Upper lobe of left lung (tissue), 6 donors: ENCODE measurements around the gene KMT5B. TPM values are rescaled to one million over a fixed set of nuclear protein-coding genes. Genes with fewer than 3 reads are reported as not detected.

Source experiments
- ATAC-seq, 2 donors: fragments of 200-7000 bp; cut with Tn5 transposase; one replicate each; pipeline ENCODE4 v1.9.1; 2022; ENCODE audit warnings: mild to moderate bottlenecking in 2 of 2, moderate library complexity in 2 of 2; ENCODE audit not compliant: low FRiP score in 2 of 2
- DNase-seq, 2 donors: peaks; one replicate each; pipeline ENCODE4 v3.0.0-alpha.2; 2019 to 2020
- H3K27ac ChIP-seq, 4 donors: fragments of 200-600 bp; sonication (generic); one replicate each; pipeline ENCODE4 v1.5.1; 2016 to 2019
- H3K27me3 ChIP-seq, 4 donors: fragments of 200-600 bp; sonication (generic); one replicate each; pipeline ENCODE4 v1.5.1; 2017 to 2019
- H3K36me3 ChIP-seq, 4 donors: fragments of 200-600 bp; sonication (generic); one replicate each; pipeline ENCODE4 v1.5.1; 2016 to 2019
- H3K4me1 ChIP-seq, 4 donors: fragments of 200-600 bp; sonication (generic); one replicate each; pipeline ENCODE4 v1.5.1; 2018 to 2019
- H3K4me3 ChIP-seq, 4 donors: fragments of 200-600 bp; sonication (generic); one replicate each; pipeline ENCODE4 v1.5.1; 2017 to 2019; ENCODE audit warnings: mild to moderate bottlenecking in 2 of 4, moderate library complexity in 1 of 4
- H3K9me3 ChIP-seq, 4 donors: fragments of 200-600 bp; sonication (generic); one replicate each; pipeline ENCODE4 v1.5.1; 2018 to 2019
- EP300 ChIP-seq, 4 donors: sonication (generic); formaldehyde crosslinking; IDR thresholded peaks; one replicate each; pipeline ENCODE4 v1.5.1; 2017; ENCODE audit warnings: antibody characterized with exemption in 4 of 4, control low read depth in 2 of 4
- POLR2A ChIP-seq, 4 donors: fragments of 450-650 bp; IDR thresholded peaks; one replicate each; pipeline ENCODE4 v1.5.1; 2016 to 2017; ENCODE audit warnings: antibody characterized with exemption in 4 of 4, mild to moderate bottlenecking in 2 of 4
- POLR2AphosphoS5 ChIP-seq, 2 donors: sonication (generic); formaldehyde crosslinking; IDR thresholded peaks; one replicate each; pipeline ENCODE4 v1.5.1; 2017; ENCODE audit warnings: antibody characterized with exemption in 2 of 2
- WGBS, 2 donors: methylation state at CpG; one replicate each; pipeline ENCODE4 v1.1.5; 2017 to 2018; 5-methylcytosine and 5-hydroxymethylcytosine counted together
- total RNA-seq, 6 donors: library from RNA; depleted of rRNA in 4 of 6; stranded (reverse); fragments of >200 nt in 4 of 6; gene quantifications; one replicate each; pipeline versions ENCODE4 v1.1.0 to v1.2.1, GENCODE V29; 2016 to 2021
- TF ChIP-seq, protein P1 (sequence below), 6 experiments: fragments of 450-650 bp in 4 of 6; fragments of 200-600 bp in 2 of 6; sonication (generic) in 2 of 6; IDR thresholded peaks; one replicate each; pipeline ENCODE4 v1.5.1; 2016 to 2019; ENCODE audit warnings: antibody characterized with exemption in 6 of 6
- donor health status: DM: no; HTN: no; CAD: no; lungs with moderate emphysema.
- donor health status: DM: no; HTN: yes; CAD: no; lungs with severe emphysema.

The KMT5B gene
- total RNA-seq, 6 donors from 2014 or later: 19.3 to 61.2 (median 41.0) TPM

DNA sequence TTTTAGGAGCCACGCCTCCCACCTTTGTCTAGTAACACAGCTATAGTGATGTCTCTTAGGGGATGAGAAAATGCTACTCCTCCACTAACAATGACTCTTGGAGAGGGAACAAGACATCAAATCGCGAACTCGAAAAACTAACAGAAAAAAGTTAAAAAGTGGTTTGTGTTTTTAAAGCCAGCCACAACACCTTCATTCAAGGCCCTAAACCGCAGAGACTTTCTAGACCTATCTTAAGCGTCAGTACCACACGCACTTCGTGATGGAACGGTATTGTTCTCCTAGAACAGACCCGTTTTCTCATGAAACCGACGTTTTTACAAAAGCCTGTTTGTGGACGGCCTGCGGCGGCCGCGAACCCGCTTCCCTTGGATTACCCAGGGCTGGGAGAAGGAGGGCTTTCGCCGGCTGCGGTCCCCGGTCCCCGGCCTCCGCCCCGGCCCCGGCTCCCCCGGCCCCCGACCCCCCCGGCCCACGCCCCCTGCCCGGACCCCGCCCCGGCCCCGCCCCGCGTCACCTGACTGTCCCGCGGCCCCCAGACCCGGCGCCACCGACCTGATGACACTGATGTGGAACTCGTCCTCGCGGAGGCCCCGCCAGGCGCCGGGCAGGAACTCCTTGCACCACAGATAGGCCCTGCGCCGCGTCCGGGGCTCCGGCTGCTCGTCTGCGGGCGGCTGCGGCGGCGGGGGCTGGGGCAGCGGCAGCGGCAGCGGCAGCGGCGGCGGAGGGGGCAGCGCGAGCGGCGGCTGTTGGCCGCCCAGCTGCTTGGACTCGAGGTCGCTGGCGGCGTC is 92.6 kb downstream of the KMT5B start:
- Histone ChIP-seq H3K27ac (peak overlapping the region; percentile 87 to 99 (median 98)), H3K27me3 (no peaks in the 10 kb centered on the region), H3K4me3 (peak overlapping the region; percentile 63 to 92 (median 75)), H3K9me3 (no peaks in the 10 kb centered on the region), H3K36me3 (no peaks in the 10 kb centered on the region), H3K4me1 (peaks cover 28 to 49% (median 39%) of the 10 kb centered on the region in 4 donors)
- peak; percentile 78 to 93 for DNase-seq
- ATAC-seq: peak in 1 of 2 donors; percentile 0
- no peak for TF ChIP-seq POLR2A (IDR thresholded peaks at IDR 0.05)
- TF ChIP-seq EP300 (IDR thresholded peaks at IDR 0.05): no peak
- TF ChIP-seq, protein P1, sequence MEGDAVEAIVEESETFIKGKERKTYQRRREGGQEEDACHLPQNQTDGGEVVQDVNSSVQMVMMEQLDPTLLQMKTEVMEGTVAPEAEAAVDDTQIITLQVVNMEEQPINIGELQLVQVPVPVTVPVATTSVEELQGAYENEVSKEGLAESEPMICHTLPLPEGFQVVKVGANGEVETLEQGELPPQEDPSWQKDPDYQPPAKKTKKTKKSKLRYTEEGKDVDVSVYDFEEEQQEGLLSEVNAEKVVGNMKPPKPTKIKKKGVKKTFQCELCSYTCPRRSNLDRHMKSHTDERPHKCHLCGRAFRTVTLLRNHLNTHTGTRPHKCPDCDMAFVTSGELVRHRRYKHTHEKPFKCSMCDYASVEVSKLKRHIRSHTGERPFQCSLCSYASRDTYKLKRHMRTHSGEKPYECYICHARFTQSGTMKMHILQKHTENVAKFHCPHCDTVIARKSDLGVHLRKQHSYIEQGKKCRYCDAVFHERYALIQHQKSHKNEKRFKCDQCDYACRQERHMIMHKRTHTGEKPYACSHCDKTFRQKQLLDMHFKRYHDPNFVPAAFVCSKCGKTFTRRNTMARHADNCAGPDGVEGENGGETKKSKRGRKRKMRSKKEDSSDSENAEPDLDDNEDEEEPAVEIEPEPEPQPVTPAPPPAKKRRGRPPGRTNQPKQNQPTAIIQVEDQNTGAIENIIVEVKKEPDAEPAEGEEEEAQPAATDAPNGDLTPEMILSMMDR (IDR thresholded peaks at IDR 0.05): no peak
- no peak for TF ChIP-seq POLR2AphosphoS5 (IDR thresholded peaks at IDR 0.05)
- WGBS, 2 donors: 6 to 8% methylated on average over 18 to 22 of the region's 73 CpGs

DNA sequence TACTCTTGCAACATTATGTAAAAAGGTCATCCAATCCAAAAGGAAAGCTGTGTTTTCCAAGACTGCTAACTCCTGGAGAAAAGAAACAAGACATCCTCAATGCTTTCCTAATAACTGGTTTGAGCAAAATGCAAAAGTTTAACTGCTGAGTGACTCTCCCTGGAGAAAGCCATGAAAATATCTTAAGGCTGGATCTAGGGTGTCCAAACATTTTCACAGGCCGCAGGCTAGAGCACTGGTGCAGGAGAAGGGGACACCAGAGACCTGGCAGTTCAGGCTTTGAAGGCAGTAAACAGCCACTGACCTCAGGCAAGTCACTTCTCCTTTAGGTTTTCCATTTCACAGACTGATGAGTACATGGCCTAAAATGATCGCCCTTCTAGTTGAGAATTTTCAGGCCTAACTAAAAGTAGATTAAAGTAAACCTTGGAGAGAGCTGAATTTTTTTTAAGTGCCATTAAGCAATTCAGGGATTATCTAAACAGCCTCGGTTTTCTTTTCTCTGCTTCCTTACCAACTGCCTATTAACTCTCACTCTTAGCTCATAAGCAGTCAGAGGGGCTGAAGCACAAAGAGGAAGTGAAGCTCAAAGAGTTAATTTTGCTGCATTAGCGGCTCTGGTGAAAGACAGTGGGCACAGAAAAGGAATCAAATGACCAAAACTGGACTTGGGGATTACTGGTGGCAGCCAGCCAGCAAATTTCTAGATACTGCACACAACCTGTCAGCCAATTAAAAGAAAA is 94.2 kb downstream of the KMT5B start:
- DNase-seq (no peak), ATAC-seq (no peak)
- no peak for TF ChIP-seq POLR2A (IDR thresholded peaks at IDR 0.05)
- no peak for TF ChIP-seq EP300 (IDR thresholded peaks at IDR 0.05)
- no peak for TF ChIP-seq POLR2AphosphoS5 (IDR thresholded peaks at IDR 0.05)
- TF ChIP-seq, protein P1 (IDR thresholded peaks at IDR 0.05): no peak
- peak overlapping the region in 3 of 4 donors; percentile 71 to 92 (median 79) for H3K4me3 ChIP-seq
- H3K9me3 ChIP-seq: no peaks in the 10 kb centered on the region
- H3K36me3 ChIP-seq: no peaks in the 10 kb centered on the region
- no peaks in the 10 kb centered on the region for H3K27me3 ChIP-seq
- peaks cover 28 to 51% (median 41%) of the 10 kb centered on the region in 4 donors for H3K4me1 ChIP-seq
- H3K27ac ChIP-seq: peak overlapping the region; percentile 87 to 99 (median 98)
- WGBS, 2 donors: 31 to 37% methylated on average over 4 of the region's 4 CpGs

DNA sequence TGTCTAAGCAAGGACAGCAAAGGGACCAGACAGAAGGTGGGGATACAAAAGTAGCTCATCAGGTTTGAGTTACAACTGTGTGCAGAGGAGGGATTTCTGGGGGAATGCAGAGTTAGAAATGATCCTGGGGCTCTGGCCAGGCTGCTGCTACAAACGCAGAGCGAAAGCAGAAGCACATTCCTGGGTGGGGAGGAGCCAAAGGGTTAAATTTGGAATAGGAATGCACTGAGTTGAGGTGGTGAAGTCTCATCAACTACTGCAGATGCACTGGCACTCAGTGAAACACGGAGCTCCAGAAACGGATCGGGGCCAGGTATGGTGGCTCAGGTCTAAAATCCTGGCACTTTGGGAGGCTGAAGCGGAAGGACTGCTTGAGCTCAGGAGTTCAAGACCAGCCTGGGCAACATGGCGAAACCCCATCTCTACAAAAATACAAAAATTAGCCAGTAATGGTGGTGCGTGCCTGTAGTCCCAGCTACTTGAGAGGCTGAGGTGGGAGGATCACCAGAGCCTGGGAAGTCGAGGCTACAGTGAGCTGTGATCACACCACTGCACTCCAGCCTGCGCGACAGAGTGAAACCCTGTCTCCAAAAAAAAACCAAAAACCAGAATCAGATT is 95.1 kb downstream of the KMT5B start:
- ATAC-seq (no peak), DNase-seq (no peak)
- WGBS, 2 donors: 78 to 84% methylated on average over 11 of the region's 11 CpGs
- H3K4me3 ChIP-seq: peak overlapping the region in 1 of 4 donors; percentile 71
- H3K4me1 ChIP-seq: peaks cover 28 to 55% (median 38%) of the 10 kb centered on the region in 4 donors
- no peaks in the 10 kb centered on the region for H3K9me3 ChIP-seq
- peak overlapping the region; percentile 87 to 99 (median 98) for H3K27ac ChIP-seq
- no peaks in the 10 kb centered on the region for H3K27me3 ChIP-seq
- H3K36me3 ChIP-seq: no peaks in the 10 kb centered on the region
- TF ChIP-seq POLR2A (IDR thresholded peaks at IDR 0.05) (no peak), EP300 (IDR thresholded peaks at IDR 0.05) (no peak), POLR2AphosphoS5 (IDR thresholded peaks at IDR 0.05) (no peak)
- TF ChIP-seq, protein P1 (IDR thresholded peaks at IDR 0.05): no peak

DNA sequence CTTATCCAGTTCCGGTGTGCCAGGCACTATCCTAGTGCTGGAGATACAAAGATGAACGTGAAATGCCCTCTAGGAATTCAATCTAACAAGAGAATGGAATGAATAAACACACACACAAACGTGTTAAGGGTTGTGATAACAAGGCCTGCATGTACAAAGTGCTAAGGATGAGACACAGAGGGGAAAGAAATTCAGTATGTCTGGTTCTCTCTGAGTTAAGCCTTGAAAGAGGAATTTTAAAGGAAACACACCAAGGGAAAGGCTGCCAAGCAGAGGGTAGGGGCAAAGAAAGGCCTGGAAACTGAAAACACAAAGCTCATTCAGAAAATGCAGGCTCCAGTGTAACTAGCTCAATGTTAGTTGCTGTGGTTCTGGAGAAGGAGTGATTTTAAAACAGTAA is 96.1 kb downstream of the KMT5B start:
- no peak overlapping the region for H3K4me3 ChIP-seq
- H3K4me1 ChIP-seq: peaks cover 23 to 50% (median 33%) of the 10 kb centered on the region in 4 donors
- peak overlapping the region in 1 of 4 donors; percentile 98 for H3K27ac ChIP-seq
- DNase-seq: no peak
- H3K27me3 ChIP-seq: no peaks in the 10 kb centered on the region
- no peak for ATAC-seq
- TF ChIP-seq EP300 (IDR thresholded peaks at IDR 0.05) (no peak), POLR2AphosphoS5 (IDR thresholded peaks at IDR 0.05) (no peak), POLR2A (IDR thresholded peaks at IDR 0.05) (no peak)
- TF ChIP-seq, protein P1 (IDR thresholded peaks at IDR 0.05): no peak
- 57 to 60% methylated on average over 3 of the region's 3 CpGs for WGBS, 2 donors
- H3K36me3 ChIP-seq: no peaks in the 10 kb centered on the region
- no peaks in the 10 kb centered on the region for H3K9me3 ChIP-seq
